GM12878 (cell line): ENCODE data around the gene BAK1. TPM values are rescaled to one million over a fixed set of nuclear protein-coding genes. Genes with fewer than 3 reads are reported as not detected.

Experiments used
- ATAC-seq: fragments of 200-7000 bp; cut with Tn5 transposase; 3 replicates; pipeline ENCODE4 v1.9.1; 2020; ENCODE audit warnings: mild to moderate bottlenecking, moderate library complexity
- BruUV-seq: library from RNA; stranded (reverse); fragments of 400-500 nt; replicated peaks from 2 replicates; lab custom pipeline; 2021; lab: Mats Ljungman, UMichigan
- CTCF ChIA-PET: fragments of 300-600 bp; sonication (Branson Sonifier 250); formaldehyde crosslinking; extraction: SDS; loops from one replicate; lab custom pipeline; 2021; ENCODE audit warnings: inconsistent platforms; lab: Yijun Ruan, JAX
- POLR2A ChIA-PET: fragments of 350-600 bp; formaldehyde crosslinking; extraction: SDS; loops from one replicate; lab custom pipeline; 2021; ENCODE audit warnings: inconsistent platforms; lab: Charles Lee
- RAD21 ChIA-PET: fragments of 300-600 bp; sonication (Branson Sonifier 250); formaldehyde crosslinking; loops from one replicate; lab custom pipeline; 2023; ENCODE audit warnings: antibody characterized with exemption; ENCODE audit not compliant: unreplicated experiment; lab: Charles Lee
- SMC1A ChIA-PET: fragments of 300-600 bp; sonication (Branson Sonifier 250); formaldehyde crosslinking; loops from one replicate; lab custom pipeline; 2023; ENCODE audit not compliant: unreplicated experiment, uncharacterized antibody; lab: Charles Lee
- DNase-seq: peaks from one replicate; pipeline ENCODE4 v3.0.0-alpha.2; 2011; ENCODE audit warnings: low read depth, low spot score
- FAIRE-seq: peaks from 3 replicates; lab custom pipeline; 2011; peaks lifted over from hg19 to GRCh38; lab: Jason Lieb, UNC
- H2AFZ ChIP-seq: 2 replicates; pipeline ENCODE4 v1.6.0; 2011; ENCODE audit warnings: low read depth, low read length, control low read depth; ENCODE audit not compliant: control insufficient read depth
- H3K27ac ChIP-seq: 2 replicates; pipeline ENCODE4 v1.5.1; 2011; ENCODE audit warnings: control low read depth; ENCODE audit not compliant: control insufficient read depth, insufficient read depth
- H3K27me3 ChIP-seq, 2 experiments: replicated peaks in 1 of 2; 2 replicates each; pipeline versions ENCODE4 v1.6.0 to v1.6.1; 2011; ENCODE audit warnings: low read length in 1 of 2; ENCODE audit not compliant: control insufficient read depth in 2 of 2, insufficient read depth in 2 of 2
- H3K36me3 ChIP-seq, 2 experiments: 2 replicates each; pipeline ENCODE4 v1.5.1; 2011; ENCODE audit warnings: low read length in 1 of 2; ENCODE audit not compliant: control insufficient read depth in 2 of 2, insufficient read depth in 2 of 2
- H3K4me1 ChIP-seq: 2 replicates; pipeline ENCODE4 v1.6.1; 2011; ENCODE audit warnings: mild to moderate bottlenecking, low read length, moderate library complexity, mixed read lengths; ENCODE audit not compliant: control insufficient read depth, insufficient read depth
- H3K4me2 ChIP-seq: 2 replicates; pipeline ENCODE4 v1.6.0; 2011; ENCODE audit warnings: control low read depth; ENCODE audit not compliant: control insufficient read depth, insufficient read depth
- H3K4me3 ChIP-seq: fragments of 200-600 bp; sonication (generic); 2 replicates; pipeline ENCODE4 v1.5.1; 2016
- H3K79me2 ChIP-seq: 2 replicates; pipeline ENCODE4 v1.6.0; 2011; ENCODE audit warnings: low read length; ENCODE audit not compliant: control insufficient read depth, insufficient read depth
- H3K9ac ChIP-seq: 2 replicates; pipeline ENCODE4 v1.8.0; 2011; ENCODE audit warnings: low read length, control low read depth, mixed read lengths; ENCODE audit not compliant: control insufficient read depth, insufficient read depth
- H3K9me3 ChIP-seq: replicated peaks from 3 replicates; pipeline ENCODE4 v1.5.1; 2011; ENCODE audit warnings: mild to moderate bottlenecking, low read length; ENCODE audit not compliant: control insufficient read depth, insufficient read depth
- H4K20me1 ChIP-seq: 2 replicates; pipeline ENCODE4 v1.6.0; 2011; ENCODE audit not compliant: control insufficient read depth, insufficient read depth
- E2F4 ChIP-seq: IDR thresholded peaks from 2 replicates; pipeline ENCODE4 v1.6.1; 2012; ENCODE audit warnings: low read depth, low read length, improper control_type of control experiment
- ESRRA ChIP-seq: IDR thresholded peaks from 2 replicates; pipeline ENCODE4 v1.6.1; 2012; ENCODE audit warnings: mild to moderate bottlenecking, low read length, improper control_type of control experiment
- NFIC ChIP-seq: IDR thresholded peaks from 2 replicates; pipeline ENCODE4 v1.6.1; 2012; ENCODE audit warnings: low read depth, mild to moderate bottlenecking, inconsistent platforms, low read length, moderate library complexity
- NKRF ChIP-seq: fragments of 450-650 bp; conservative IDR thresholded peaks from 2 replicates; pipeline ENCODE4 v1.6.1; 2017; ENCODE audit warnings: mild to moderate bottlenecking, moderate library complexity
- RBBP5 ChIP-seq: fragments of 200-600 bp; sonication (generic); conservative IDR thresholded peaks from 2 replicates; pipeline ENCODE4 v1.6.1; 2016
- WRNIP1 ChIP-seq: IDR thresholded peaks from 2 replicates; pipeline ENCODE4 v1.6.1; 2011; ENCODE audit warnings: low read depth, low read length, improper control_type of control experiment, borderline replicate concordance
- WGBS: methylation state at CpG from one replicate; pipeline ENCODE4 v1.1.6; 2016; ENCODE audit warnings: low lambda C conversion rate; ENCODE audit not compliant: insufficient replicate concordance, insufficient coverage; ENCODE audit errors: missing lambda C conversion rate; 5-methylcytosine and 5-hydroxymethylcytosine counted together
- in situ Hi-C: fragments of 300-500 bp; cut with MboI; formaldehyde crosslinking; loops from 9 replicates; pipeline ENCODE4 v1.14.3; 2018; ENCODE audit warnings: mixed read lengths
- intact Hi-C: fragments of 100-400 bp; cut with micrococcal nuclease; formaldehyde crosslinking; loops from one replicate; pipeline ENCODE4 v1.14.2; 2022; ENCODE audit not compliant: unreplicated experiment
- polyA plus RNA-seq, 11 experiments: library from polyadenylated mRNA; depleted of rRNA in 4 of 11; unstranded in 6 of 11; stranded (reverse) in 5 of 11; fragments of >200 nt; fragmentation: Nextera tagmentation in 4 of 11; fragmentation: Illumina TruSeq in 1 of 11; extraction: Ambion mirVana in 4 of 11; extraction: Trizol in 1 of 11; gene quantifications; 1 replicate in 1 of 11; 2 replicates in 10 of 11; pipeline versions ENCODE4 v1.2.1 to v1.2.3, GENCODE V29; 2011 to 2016; ENCODE audit warnings: inconsistent platforms in 2 of 11, missing spikeins in 2 of 11, low read depth in 1 of 11
- total RNA-seq, 4 experiments: library from RNA; depleted of rRNA in 3 of 4; stranded (reverse); fragments of >200 nt in 3 of 4; fragmentation: Illumina TruSeq in 1 of 4; extraction: Trizol in 1 of 4; gene quantifications; 2 replicates each; pipeline versions ENCODE4 v1.2.1 to v1.2.3, GENCODE V29; 2013 to 2021

Gene BAK1
- total and polyA plus RNA-seq, 10 of the 15 experiments (the other 5 are each of a cell fraction or from before 2014, with no cell fraction given) = 6.3 to 65.8 (median 29.6) TPM

- TF ChIP-seq NFIC = no peak
- no peak for TF ChIP-seq NKRF
- TF ChIP-seq E2F4 = no peak
- TF ChIP-seq WRNIP1 = no peak
- no peak for TF ChIP-seq ESRRA
- TF ChIP-seq RBBP5 = no peak
- ATAC-seq = no peak
- no peak overlapping the region for H3K9ac ChIP-seq
- H3K4me3 ChIP-seq = no peak overlapping the region
- no peaks in the 10 kb centered on the region for H3K9me3 ChIP-seq
- no peaks in the 10 kb centered on the region for H3K4me1 ChIP-seq
- no TSS peak for BruUV-seq
- no peak overlapping the region for H3K4me2 ChIP-seq
- WGBS = 68% methylated on average over 4 of the region's 4 CpGs
- DNase-seq = no peak
- no peak for FAIRE-seq
- H4K20me1 ChIP-seq = no peaks in the 10 kb centered on the region
- CTCF ChIA-PET = interaction anchor here (2.2 to 6.0 kb wide), 3 partner anchors 10 to 95 kb away, joined by 5 to 235 read pairs (median 92); no protein-coding TSS in a partner anchor
- no peak overlapping the region for H3K27ac ChIP-seq
- POLR2A ChIA-PET = interaction anchor here (0.7 kb wide), 1 partner anchor 23 kb away, joined by 7 read pairs; no protein-coding TSS in a partner anchor
- intact Hi-C loops = no loop called here
- RAD21 ChIA-PET = no interaction called here
- H2AFZ ChIP-seq = no peak overlapping the region
- H3K79me2 ChIP-seq = no peaks in the 10 kb centered on the region
- no peaks in the 10 kb centered on the region for H3K36me3 ChIP-seq
- SMC1A ChIA-PET = interaction anchor here (6.6 kb wide), 1 partner anchor 18 kb away, joined by 122 read pairs; no protein-coding TSS in a partner anchor
- no peaks in the 10 kb centered on the region; a peak in 1 of 4 replicates for H3K27me3 ChIP-seq
- in situ Hi-C loops = no loop called here
Measured at GRCh38 chr6:33604941-33605854, 25.1 kb upstream of the BAK1 start.
